Bronchial epithelial cell (primary cell): Measurements from ENCODE around the gene NBAS. TPM values are rescaled to one million over a fixed set of nuclear protein-coding genes. Genes with fewer than 3 reads are reported as not detected.
"Not testable (repeated sequence)": the region's sequence is repeated elsewhere in the genome, so short reads cannot be mapped to it uniquely, and the experiment has no call there.

Experiments
- DNase-seq: peaks from one replicate; pipeline ENCODE4 v3.0.0-alpha.2; 2010; ENCODE audit warnings: low read depth
- FAIRE-seq: peaks from 2 replicates; lab custom pipeline; 2011; peaks lifted over from hg19 to GRCh38; lab: Jason Lieb, UNC
- H3K27me3 ChIP-seq: 2 replicates; pipeline ENCODE4 v1.5.1; 2011; ENCODE audit warnings: low read length; ENCODE audit not compliant: control insufficient read depth, insufficient read depth
- H3K36me3 ChIP-seq: 2 replicates; pipeline ENCODE4 v1.5.1; 2011; ENCODE audit warnings: low read length; ENCODE audit not compliant: control insufficient read depth, insufficient read depth
- H3K4me3 ChIP-seq: 2 replicates; pipeline ENCODE4 v1.5.1; 2011; ENCODE audit warnings: mild to moderate bottlenecking, low read depth, low read length, control low read depth
- CTCF ChIP-seq: IDR thresholded peaks from 2 replicates; pipeline ENCODE4 v1.5.1; 2011; ENCODE audit warnings: mild to moderate bottlenecking, moderate library complexity, low read length, control low read depth, inconsistent platforms; ENCODE audit not compliant: insufficient read depth, severe bottlenecking
- total RNA-seq: library from RNA; depleted of rRNA; stranded (reverse); fragments of >200 nt; gene quantifications from 2 replicates; pipeline ENCODE4 v1.2.1, GENCODE V29; 2014

The NBAS gene
- total RNA-seq, 1 donor from 2014 or later, result 78.2 TPM

GRCh38 chr2:15407666-15408065, 153.5 kb downstream of the NBAS start:
- no peak for TF ChIP-seq CTCF
- FAIRE-seq, result no peak

GRCh38 chr2:15404511-15404910, 156.6 kb downstream of the NBAS start:
- not testable (repeated sequence) for H3K4me3 ChIP-seq, H3K36me3 ChIP-seq, H3K27me3 ChIP-seq, DNase-seq, FAIRE-seq

More at GRCh38 chr2:15407666-15408065, 153.5 kb downstream of the NBAS start:
- Histone ChIP-seq H3K4me3 (no peak overlapping the region), H3K27me3 (no peaks in the 10 kb centered on the region), H3K36me3 (no peaks in the 10 kb centered on the region)
- no peak for DNase-seq

- Histone ChIP-seq H3K36me3 (no peaks in the 10 kb centered on the region), H3K27me3 (no peaks in the 10 kb centered on the region), H3K4me3 (no peak overlapping the region)
- FAIRE-seq (no peak), DNase-seq (no peak)
- no peak for TF ChIP-seq CTCF
Observed at GRCh38 chr2:15400240-15400826, 160.8 kb downstream of the NBAS start.

- Histone ChIP-seq H3K36me3 (no peaks in the 10 kb centered on the region), H3K4me3 (no peak overlapping the region), H3K27me3 (no peaks in the 10 kb centered on the region)
- no peak for TF ChIP-seq CTCF
- FAIRE-seq, result no peak
- no peak for DNase-seq
Observed at GRCh38 chr2:15399241-15399640, 161.9 kb downstream of the NBAS start.

GRCh38 chr2:15391751-15392150, 169.4 kb downstream of the NBAS start:
- DNase-seq, result no peak
- Histone ChIP-seq H3K4me3 (no peak overlapping the region), H3K27me3 (no peaks in the 10 kb centered on the region), H3K36me3 (no peaks in the 10 kb centered on the region)
- no peak for FAIRE-seq
- no peak for TF ChIP-seq CTCF

- DNase-seq, result no peak
- Histone ChIP-seq H3K36me3 (no peaks in the 10 kb centered on the region), H3K27me3 (no peaks in the 10 kb centered on the region), H3K4me3 (no peak overlapping the region)
- no peak for FAIRE-seq
- TF ChIP-seq CTCF, result no peak
Observed at GRCh38 chr2:15389895-15390294, 171.2 kb downstream of the NBAS start.
